Measurements from ENCODE around the gene DNAH14. TPM values are rescaled to one million over a fixed set of nuclear protein-coding genes. Genes with fewer than 3 reads are reported as not detected.

The DNAH14 gene
- total RNA-seq, 2 donors from 2014 or later: 36.6 to 41.6 TPM

- Mint-ChIP-seq H3K4me3 (no peak overlapping the region), H3K27me3 (ENCODE audit: insufficient read depth) (peaks cover 37% of the 10 kb centered on the region), H3K4me1 (no peaks in the 10 kb centered on the region), H3K36me3 (ENCODE audit: low read depth) (no peaks in the 10 kb centered on the region), H3K9me3 (no peaks in the 10 kb centered on the region), H3K27ac (no peak overlapping the region)
- Histone ChIP-seq H3K9ac (ENCODE audit: extremely low read depth, low read length, poor library complexity, severe bottlenecking) (no peak overlapping the region), H3K4me3 (ENCODE audit: low read length) (no peak overlapping the region), H3K36me3 (ENCODE audit: control insufficient read depth, insufficient read depth, low read length) (no peaks in the 10 kb centered on the region), H3K4me1 (ENCODE audit: control insufficient read depth, insufficient read depth, low read length) (no peaks in the 10 kb centered on the region), H3K27ac (ENCODE audit: low read depth, low read length) (no peak overlapping the region), H3K27me3 (ENCODE audit: control insufficient read depth, insufficient read depth, low read length, poor library complexity, severe bottlenecking) (peaks cover 7% of the 10 kb centered on the region), H3K9me3 (ENCODE audit: control insufficient read depth, low read length) (no peaks in the 10 kb centered on the region)
- no peak for DNase-seq
- WGBS, 2 experiments (ENCODE audit: insufficient coverage in 1 of 2, insufficient read length in 1 of 2): 87 to 94% methylated on average over 16 to 21 of the region's 21 CpGs
- no peak for TF ChIP-seq CTCF (conservative IDR thresholded peaks at IDR 0.05)
These were observed 443.7 kb downstream of the DNAH14 start for GRCh38 chr1:225373155-225373554.

- no peaks in the 10 kb centered on the region for H3K36me3 Mint-ChIP-seq (ENCODE audit: low read depth)
- no peak for DNase-seq
- H3K36me3 ChIP-seq (ENCODE audit: control insufficient read depth, insufficient read depth, low read length): no peaks in the 10 kb centered on the region
- WGBS, 2 experiments (ENCODE audit: insufficient coverage in 1 of 2, insufficient read length in 1 of 2): 89 to 91% methylated on average over 4 of the region's 4 CpGs
- no peaks in the 10 kb centered on the region for H3K27me3 ChIP-seq (ENCODE audit: control insufficient read depth, insufficient read depth, low read length, poor library complexity, severe bottlenecking)
- no peak overlapping the region for H3K9ac ChIP-seq (ENCODE audit: extremely low read depth, low read length, poor library complexity, severe bottlenecking)
- peaks cover 6% of the 10 kb centered on the region for H3K4me1 Mint-ChIP-seq
- no peaks in the 10 kb centered on the region for H3K9me3 Mint-ChIP-seq
- H3K4me3 ChIP-seq (ENCODE audit: low read length): no peak overlapping the region
- no peak for TF ChIP-seq CTCF (conservative IDR thresholded peaks at IDR 0.05)
- no peak overlapping the region for H3K27ac ChIP-seq (ENCODE audit: low read depth, low read length)
- no peak overlapping the region for H3K4me3 Mint-ChIP-seq
- H3K27ac Mint-ChIP-seq: no peak overlapping the region
- peaks cover 31% of the 10 kb centered on the region for H3K27me3 Mint-ChIP-seq (ENCODE audit: insufficient read depth)
- no peaks in the 10 kb centered on the region for H3K9me3 ChIP-seq (ENCODE audit: control insufficient read depth, low read length)
- no peaks in the 10 kb centered on the region for H3K4me1 ChIP-seq (ENCODE audit: control insufficient read depth, insufficient read depth, low read length)
These were observed 445.5 kb downstream of the DNAH14 start for GRCh38 chr1:225374996-225375395.

GRCh38 chr1:225378880-225379279 lies 449.4 kb downstream of the DNAH14 start:
- Mint-ChIP-seq H3K27ac (no peak overlapping the region), H3K4me1 (peaks cover 12% of the 10 kb centered on the region), H3K4me3 (no peak overlapping the region), H3K27me3 (ENCODE audit: insufficient read depth) (peaks cover 43% of the 10 kb centered on the region), H3K9me3 (no peaks in the 10 kb centered on the region), H3K36me3 (ENCODE audit: low read depth) (no peaks in the 10 kb centered on the region)
- H3K36me3 ChIP-seq (ENCODE audit: control insufficient read depth, insufficient read depth, low read length): no peaks in the 10 kb centered on the region
- WGBS, 2 experiments (ENCODE audit: insufficient coverage in 1 of 2, insufficient read length in 1 of 2): 19 to 28% methylated on average over 8 to 10 of the region's 10 CpGs
- H3K27me3 ChIP-seq (ENCODE audit: control insufficient read depth, insufficient read depth, low read length, poor library complexity, severe bottlenecking): no peaks in the 10 kb centered on the region
- no peak overlapping the region for H3K27ac ChIP-seq (ENCODE audit: low read depth, low read length)
- no peak overlapping the region for H3K9ac ChIP-seq (ENCODE audit: extremely low read depth, low read length, poor library complexity, severe bottlenecking)
- no peaks in the 10 kb centered on the region for H3K4me1 ChIP-seq (ENCODE audit: control insufficient read depth, insufficient read depth, low read length)
- no peaks in the 10 kb centered on the region for H3K9me3 ChIP-seq (ENCODE audit: control insufficient read depth, low read length)
- peak; percentile 95 for DNase-seq
- H3K4me3 ChIP-seq (ENCODE audit: low read length): no peak overlapping the region
- peak; percentile 24 for TF ChIP-seq CTCF (conservative IDR thresholded peaks at IDR 0.05)
